Activated T-cell treated with anti-CD3 and anti-CD28 coated beads, Interleukin-2, amount 50 U/mL, for 48 hours (primary cell): ENCODE results near the gene ANKRD33B.

Source experiments
- DNase-seq, 2 experiments: peaks; one replicate each; pipeline ENCODE4 v3.0.0-alpha.2; 2020

The ANKRD33B gene

GRCh38 chr5:10680876-10681481 is 117.1 kb downstream of the ANKRD33B start:
- no peak for DNase-seq

- no peak for DNase-seq
Measured at GRCh38 chr5:10681731-10682679, 118.1 kb downstream of the ANKRD33B start.

GRCh38 chr5:10682801-10683525 is 119.1 kb downstream of the ANKRD33B start:
- no peak for DNase-seq

DNA sequence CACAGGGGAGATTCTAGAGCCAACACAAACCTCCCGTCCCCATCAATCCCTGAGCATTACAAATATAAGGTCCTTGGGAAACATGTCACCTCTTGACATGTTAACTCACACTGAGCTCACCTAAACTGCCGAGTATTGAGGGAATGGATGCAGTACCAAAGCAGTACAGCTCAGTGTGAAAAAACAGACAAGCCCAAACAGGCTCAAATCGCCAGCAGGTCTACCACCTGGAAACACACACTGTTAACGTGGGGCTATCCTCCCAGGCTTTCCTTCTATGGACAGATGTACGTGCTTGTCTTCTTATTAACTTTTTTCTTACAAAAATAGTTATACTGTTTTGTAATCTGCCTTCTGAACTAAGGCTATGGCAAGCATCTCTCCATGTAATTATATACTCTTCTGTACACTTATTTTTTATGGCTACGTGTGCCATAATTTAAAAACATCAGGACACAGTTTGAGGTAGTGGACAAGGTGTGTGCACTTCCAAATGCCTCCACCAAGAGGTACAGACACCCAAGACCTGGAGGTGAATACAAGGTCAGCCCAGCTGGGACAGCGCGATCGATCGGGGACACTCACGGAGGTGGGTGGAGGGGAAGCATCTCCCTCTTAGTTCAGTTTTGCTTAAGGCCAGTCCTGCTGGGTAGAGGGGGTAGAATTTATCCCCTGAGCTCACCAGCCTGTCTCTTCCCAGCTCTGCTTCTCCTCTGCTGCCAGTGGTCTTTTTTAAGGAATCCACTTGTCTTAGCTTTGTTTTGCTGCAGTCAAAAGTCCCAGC is 120.6 kb downstream of the ANKRD33B start:
- no peak for DNase-seq

GRCh38 chr5:10685115-10685521 is 121.2 kb downstream of the ANKRD33B start:
- DNase-seq = no peak

DNA sequence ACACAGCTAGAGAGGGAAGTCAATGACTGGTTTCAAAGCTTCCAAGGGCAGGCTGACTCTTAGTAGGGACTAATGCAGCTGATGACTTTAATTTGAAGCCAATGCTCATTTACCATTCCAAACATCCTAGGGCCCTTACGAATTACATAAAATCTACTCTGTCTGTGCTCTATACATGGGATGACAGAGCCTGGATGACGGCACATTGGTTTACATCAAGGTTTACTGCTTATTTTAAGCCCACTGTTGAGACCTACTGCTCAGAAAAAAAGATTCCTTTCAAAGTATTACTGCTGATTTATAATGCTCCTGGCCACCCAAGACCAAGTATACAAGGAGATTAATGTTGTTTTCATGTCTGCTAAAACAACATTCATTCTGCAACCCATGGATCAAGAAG is 123.0 kb downstream of the ANKRD33B start:
- no peak for DNase-seq

- DNase-seq = no peak
Measured at GRCh38 chr5:10688651-10689171, 124.8 kb downstream of the ANKRD33B start.

- DNase-seq = peak; percentile 42 to 45
Measured at GRCh38 chr5:10689391-10690081, 125.7 kb downstream of the ANKRD33B start.

DNA sequence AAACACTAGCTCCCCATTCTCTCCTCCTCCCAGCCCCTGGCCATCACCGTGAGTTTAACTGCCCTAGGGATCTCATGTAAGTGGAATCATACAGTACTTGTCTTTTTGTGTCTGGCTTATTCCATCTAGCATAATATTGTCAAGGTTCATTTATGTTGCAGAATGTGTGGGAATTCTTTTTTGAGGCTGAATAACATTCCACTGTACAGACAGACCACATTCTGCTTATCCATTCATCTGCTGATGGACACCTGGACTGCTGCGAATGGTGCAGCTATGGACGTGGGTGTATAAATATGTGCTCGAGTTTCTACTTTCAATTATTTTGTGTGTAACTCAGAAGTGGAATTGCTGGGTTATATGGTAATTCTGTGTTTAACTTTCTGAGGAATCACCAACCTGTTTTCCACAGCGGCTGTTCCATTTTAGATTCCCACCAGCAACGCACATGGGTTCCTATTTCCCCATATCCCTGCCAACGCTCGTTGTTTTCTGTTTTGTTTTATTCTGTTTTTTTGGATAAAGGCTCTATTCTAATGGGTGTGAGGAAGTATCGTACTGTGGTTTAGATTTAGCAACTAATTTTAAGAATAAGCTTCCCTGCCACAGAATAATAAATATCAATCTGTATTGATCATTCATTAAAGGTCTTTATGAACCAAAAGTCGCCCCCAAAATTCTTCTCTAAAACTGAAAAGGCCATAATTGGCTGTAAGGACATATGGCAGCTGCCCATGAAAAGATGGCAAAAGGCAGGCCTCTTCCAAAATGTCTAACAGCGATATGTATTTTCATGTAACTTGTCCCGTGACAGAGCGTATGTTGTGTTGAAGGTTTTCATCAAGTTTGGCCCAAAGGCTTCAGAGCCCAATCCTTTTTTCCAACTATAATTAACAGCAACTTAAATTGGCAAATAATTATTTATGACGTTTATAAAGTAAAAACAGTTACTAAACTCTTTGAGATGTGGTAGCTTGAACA is 126.9 kb downstream of the ANKRD33B start:
- DNase-seq = no peak

- no peak for DNase-seq
Measured at GRCh38 chr5:10691826-10692785, 128.2 kb downstream of the ANKRD33B start.

DNA sequence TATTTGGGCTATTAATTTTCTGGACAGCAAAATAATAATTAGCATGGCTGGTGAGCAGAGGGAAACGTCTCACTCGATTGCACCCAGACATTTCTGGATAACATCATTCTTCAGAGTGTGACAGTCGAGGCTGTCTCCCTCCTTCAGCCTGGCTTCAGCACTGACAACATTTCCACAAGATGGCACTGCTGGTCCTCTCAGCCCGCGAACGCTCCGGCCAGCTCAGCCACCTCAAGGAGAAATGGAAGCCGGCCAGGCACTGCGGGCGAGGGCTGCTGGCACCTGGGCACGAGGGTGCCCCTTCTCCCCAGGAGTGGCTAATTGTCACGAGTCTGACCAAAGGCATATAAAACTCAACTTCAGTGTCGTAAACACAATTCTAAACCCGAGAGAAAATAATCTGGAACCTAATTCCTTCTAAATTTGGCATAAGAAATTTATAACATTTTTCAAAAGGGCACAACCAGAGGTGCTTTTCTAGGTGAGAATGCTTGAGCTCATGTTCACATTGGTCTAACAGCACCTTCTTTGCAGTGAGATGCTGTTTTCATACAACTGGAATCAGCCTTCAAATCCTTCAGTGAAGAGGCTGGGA is 131.3 kb downstream of the ANKRD33B start:
- peak in 1 of 2 experiments; percentile 38 for DNase-seq

GRCh38 chr5:10695759-10696543 is 132.1 kb downstream of the ANKRD33B start:
- no peak for DNase-seq

DNA sequence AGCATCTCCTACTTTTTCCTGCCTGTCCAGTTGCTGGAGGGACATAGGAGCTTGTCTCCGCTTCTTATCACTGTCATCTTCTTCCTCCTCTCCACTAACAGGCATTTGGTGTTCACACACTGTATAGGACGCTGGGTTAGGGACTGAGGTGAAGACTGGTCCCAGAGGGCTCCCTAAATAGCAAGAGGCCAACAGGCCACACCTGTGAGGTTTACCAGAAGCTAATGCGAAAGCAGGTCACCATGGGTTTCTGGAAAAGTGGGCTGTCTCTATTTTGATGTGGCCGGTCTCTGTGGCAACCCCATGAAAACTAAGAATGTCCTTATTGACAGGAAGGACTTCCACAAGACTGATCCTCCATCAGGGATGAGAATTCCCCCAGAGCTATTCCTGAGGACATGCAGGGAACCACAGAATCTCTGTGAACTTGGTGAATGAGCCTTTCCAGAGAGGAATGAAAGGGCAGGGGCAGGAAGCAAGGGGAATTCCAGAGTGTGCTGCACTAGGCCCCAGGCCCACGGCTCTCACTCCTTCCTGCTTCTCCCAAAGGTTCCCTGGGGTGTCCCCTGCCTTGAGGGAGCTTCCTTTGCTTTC is 135.5 kb downstream of the ANKRD33B start:
- no peak for DNase-seq

- no peak for DNase-seq
Measured at GRCh38 chr5:10699987-10700386, 136.1 kb downstream of the ANKRD33B start.

DNA sequence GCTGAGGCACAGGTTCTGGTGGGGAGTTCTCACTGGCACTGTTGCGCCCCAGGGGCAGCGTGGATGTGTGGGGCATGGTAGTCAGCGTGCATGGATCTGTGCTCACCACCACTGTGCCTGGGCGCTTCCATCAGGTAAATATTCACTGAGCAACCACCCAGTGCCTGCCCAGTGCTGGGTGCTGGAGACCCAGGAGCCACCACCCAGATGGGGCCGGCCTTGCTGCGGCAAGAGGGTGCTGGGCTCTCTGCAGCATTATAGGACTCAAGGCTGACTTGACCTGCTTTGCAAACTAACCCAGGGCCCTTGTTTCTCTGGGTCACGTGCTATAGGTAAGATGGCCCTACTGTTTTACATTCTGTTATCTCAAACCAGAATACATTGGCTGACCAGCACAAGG is 136.6 kb downstream of the ANKRD33B start:
- DNase-seq = no peak

DNA sequence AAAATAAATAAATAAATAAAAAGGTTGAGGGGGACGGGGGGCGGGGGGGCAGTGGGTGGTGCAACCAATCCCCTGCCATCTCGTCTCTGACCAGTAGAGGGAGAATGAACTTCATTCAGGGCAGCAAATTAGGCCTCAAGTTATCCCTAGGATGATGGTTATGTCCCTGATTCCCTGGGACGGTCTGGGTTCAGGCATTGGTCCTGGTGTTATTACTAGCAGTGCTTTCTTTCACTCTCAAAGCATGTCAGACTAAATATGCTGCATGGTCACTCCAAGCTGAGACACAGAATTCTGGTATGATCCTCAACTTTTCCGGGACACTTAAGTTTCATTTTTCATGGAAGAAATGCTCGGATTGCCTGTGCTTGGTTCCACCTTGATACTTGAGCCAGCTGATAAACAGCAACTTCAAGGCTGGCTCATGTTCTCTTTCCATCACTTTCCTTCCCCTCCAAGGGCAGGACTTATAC is 137.7 kb downstream of the ANKRD33B start:
- peak; percentile 34 to 41 for DNase-seq

DNA sequence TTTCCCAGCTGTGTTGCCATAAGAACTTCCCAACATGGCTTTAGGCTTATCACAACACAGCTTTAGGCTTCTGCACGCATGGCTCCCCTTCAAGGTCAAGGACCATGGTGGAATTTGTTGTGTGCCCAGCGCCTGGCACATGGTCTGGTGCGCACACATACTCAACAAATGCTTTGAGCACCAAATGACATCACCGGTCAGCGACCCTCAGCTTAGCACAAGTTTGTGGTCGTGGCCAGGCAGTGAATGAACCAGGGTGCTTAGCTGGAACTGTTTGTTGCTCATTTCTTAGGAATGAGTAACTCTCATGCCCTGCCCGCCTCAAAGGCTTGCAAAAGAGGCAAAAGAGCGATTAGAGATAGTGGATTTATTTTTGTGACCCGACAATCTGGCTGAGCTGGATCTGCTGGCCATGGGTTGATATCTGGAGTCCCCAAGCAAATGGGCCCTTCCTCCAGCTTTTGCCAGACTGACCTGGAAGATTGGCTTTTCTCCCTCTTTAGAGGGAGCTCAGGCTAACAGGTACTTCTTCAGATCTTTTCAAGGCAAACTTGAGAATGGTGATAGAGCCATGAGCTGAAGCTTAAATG is 138.3 kb downstream of the ANKRD33B start:
- DNase-seq = no peak
